Measurements from ENCODE around the gene LPCAT4.

LPCAT4 gene

GRCh38 chr15:34327906-34328305, 39.1 kb downstream of the LPCAT4 start:
- Histone ChIP-seq H3K79me2 (no peaks in the 10 kb centered on the region), H3K4me1 (no peaks in the 10 kb centered on the region)

DNA sequence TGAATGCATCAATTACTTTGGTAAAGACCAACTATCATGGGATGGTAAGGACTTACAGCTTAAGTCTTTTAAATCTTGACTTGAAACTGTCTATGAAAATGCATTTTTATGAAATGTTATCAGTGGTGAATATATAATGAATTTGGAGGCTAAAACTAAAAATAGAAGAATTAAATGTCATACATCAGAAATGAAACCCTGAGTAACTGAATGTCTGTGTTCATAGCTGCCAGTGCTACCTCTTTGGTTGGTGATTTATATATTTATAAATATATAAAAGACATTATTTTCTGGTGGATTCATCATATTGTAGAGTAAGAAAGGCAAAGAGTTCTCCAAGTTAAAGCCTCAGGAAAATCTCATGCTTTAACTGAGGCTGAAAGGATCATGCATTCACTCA, 41.6 kb downstream of the LPCAT4 start:
- Histone ChIP-seq H3K4me3 (ENCODE audit: low read depth, low read length) (no peak overlapping the region), H3K27ac (no peak overlapping the region), H3K9ac (no peak overlapping the region), H3K36me3 (ENCODE audit: control insufficient read depth, insufficient read depth, low read length) (no peaks in the 10 kb centered on the region), H2AFZ (no peak overlapping the region), H3K4me2 (ENCODE audit: low read length) (no peak overlapping the region), H3K27me3 (ENCODE audit: control insufficient read depth, insufficient read depth, low read length) (no peaks in the 10 kb centered on the region), H3K4me1 (no peaks in the 10 kb centered on the region), H3K79me2 (no peaks in the 10 kb centered on the region), H3K9me3 (ENCODE audit: control insufficient read depth, low read length) (no peaks in the 10 kb centered on the region)
- TF ChIP-seq, protein P1, sequence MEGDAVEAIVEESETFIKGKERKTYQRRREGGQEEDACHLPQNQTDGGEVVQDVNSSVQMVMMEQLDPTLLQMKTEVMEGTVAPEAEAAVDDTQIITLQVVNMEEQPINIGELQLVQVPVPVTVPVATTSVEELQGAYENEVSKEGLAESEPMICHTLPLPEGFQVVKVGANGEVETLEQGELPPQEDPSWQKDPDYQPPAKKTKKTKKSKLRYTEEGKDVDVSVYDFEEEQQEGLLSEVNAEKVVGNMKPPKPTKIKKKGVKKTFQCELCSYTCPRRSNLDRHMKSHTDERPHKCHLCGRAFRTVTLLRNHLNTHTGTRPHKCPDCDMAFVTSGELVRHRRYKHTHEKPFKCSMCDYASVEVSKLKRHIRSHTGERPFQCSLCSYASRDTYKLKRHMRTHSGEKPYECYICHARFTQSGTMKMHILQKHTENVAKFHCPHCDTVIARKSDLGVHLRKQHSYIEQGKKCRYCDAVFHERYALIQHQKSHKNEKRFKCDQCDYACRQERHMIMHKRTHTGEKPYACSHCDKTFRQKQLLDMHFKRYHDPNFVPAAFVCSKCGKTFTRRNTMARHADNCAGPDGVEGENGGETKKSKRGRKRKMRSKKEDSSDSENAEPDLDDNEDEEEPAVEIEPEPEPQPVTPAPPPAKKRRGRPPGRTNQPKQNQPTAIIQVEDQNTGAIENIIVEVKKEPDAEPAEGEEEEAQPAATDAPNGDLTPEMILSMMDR (IDR thresholded peaks at IDR 0.05), result no peak

More at GRCh38 chr15:34327906-34328305, 39.1 kb downstream of the LPCAT4 start:
- no peak overlapping the region for H3K4me2 ChIP-seq (ENCODE audit: low read length)
- H3K27ac ChIP-seq, result no peak overlapping the region
- no peak overlapping the region for H2AFZ ChIP-seq
- no peaks in the 10 kb centered on the region for H3K27me3 ChIP-seq (ENCODE audit: control insufficient read depth, insufficient read depth, low read length)
- H3K36me3 ChIP-seq (ENCODE audit: control insufficient read depth, insufficient read depth, low read length), result no peaks in the 10 kb centered on the region
- no peaks in the 10 kb centered on the region for H3K9me3 ChIP-seq (ENCODE audit: control insufficient read depth, low read length)
- H3K4me3 ChIP-seq (ENCODE audit: low read depth, low read length), result no peak overlapping the region
- TF ChIP-seq, protein P1 (IDR thresholded peaks at IDR 0.05), result no peak
- H3K9ac ChIP-seq, result no peak overlapping the region

- no peak overlapping the region for H3K4me2 ChIP-seq (ENCODE audit: low read length)
- TF ChIP-seq, protein P1 (IDR thresholded peaks at IDR 0.05), result no peak
- H3K36me3 ChIP-seq (ENCODE audit: control insufficient read depth, insufficient read depth, low read length), result no peaks in the 10 kb centered on the region
- H3K27ac ChIP-seq, result no peak overlapping the region
- no peaks in the 10 kb centered on the region for H3K27me3 ChIP-seq (ENCODE audit: control insufficient read depth, insufficient read depth, low read length)
- H3K79me2 ChIP-seq, result no peaks in the 10 kb centered on the region
- H3K4me3 ChIP-seq (ENCODE audit: low read depth, low read length), result no peak overlapping the region
- no peak overlapping the region for H3K9ac ChIP-seq
- no peaks in the 10 kb centered on the region for H3K4me1 ChIP-seq
- H3K9me3 ChIP-seq (ENCODE audit: control insufficient read depth, low read length), result no peaks in the 10 kb centered on the region
- no peak overlapping the region for H2AFZ ChIP-seq
These were observed 42.1 kb downstream of the LPCAT4 start for GRCh38 chr15:34324933-34325332.

DNA sequence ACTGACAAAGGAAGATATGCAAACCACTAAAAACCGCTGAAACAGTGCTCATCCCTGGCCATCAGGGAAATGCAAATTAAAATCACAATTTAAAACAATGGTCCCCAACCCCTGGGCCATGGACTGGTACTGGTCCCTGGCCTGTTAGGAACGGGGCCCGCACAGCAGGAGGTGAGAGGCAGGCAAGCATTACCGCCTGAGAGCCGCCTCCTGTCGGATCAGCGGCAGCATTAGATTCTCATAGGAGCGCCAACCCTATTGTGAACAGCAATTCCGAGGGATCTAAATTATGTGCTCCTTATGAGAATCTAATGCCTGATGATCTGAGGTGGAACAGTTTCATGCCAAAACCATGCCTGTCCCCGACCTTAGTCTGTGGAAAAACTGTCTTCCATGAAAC, 43.8 kb downstream of the LPCAT4 start:
- Histone ChIP-seq H3K4me2 (ENCODE audit: low read length) (no peak overlapping the region), H3K9ac (no peak overlapping the region)

More for the DNA sequence above, 43.8 kb downstream of the LPCAT4 start:
- no peaks in the 10 kb centered on the region for H3K36me3 ChIP-seq (ENCODE audit: control insufficient read depth, insufficient read depth, low read length)
- H3K9me3 ChIP-seq (ENCODE audit: control insufficient read depth, low read length), result no peaks in the 10 kb centered on the region
- no peaks in the 10 kb centered on the region for H3K4me1 ChIP-seq
- no peaks in the 10 kb centered on the region for H3K79me2 ChIP-seq
- H3K27me3 ChIP-seq (ENCODE audit: control insufficient read depth, insufficient read depth, low read length), result no peaks in the 10 kb centered on the region
- no peak overlapping the region for H3K27ac ChIP-seq
- no peak overlapping the region for H2AFZ ChIP-seq
- TF ChIP-seq, protein P1 (IDR thresholded peaks at IDR 0.05), result no peak
- no peak overlapping the region for H3K4me3 ChIP-seq (ENCODE audit: low read depth, low read length)

Measured in parathyroid adenoma (tissue), 2 donors.